Stimulated activated CD4-positive, alpha-beta T cell treated with anti-CD3 and anti-CD28 coated beads, Interleukin-15, amount 100 ng/mL, for 1 hour (primary cell): Measurements from ENCODE around the gene LCE6A.

Experiments used
- DNase-seq, 2 donors: peaks; one replicate each; pipeline ENCODE4 v3.0.0-alpha.2; 2020; ENCODE audit warnings: low read depth in 1 of 2, low spot score in 1 of 2

Gene LCE6A

DNA sequence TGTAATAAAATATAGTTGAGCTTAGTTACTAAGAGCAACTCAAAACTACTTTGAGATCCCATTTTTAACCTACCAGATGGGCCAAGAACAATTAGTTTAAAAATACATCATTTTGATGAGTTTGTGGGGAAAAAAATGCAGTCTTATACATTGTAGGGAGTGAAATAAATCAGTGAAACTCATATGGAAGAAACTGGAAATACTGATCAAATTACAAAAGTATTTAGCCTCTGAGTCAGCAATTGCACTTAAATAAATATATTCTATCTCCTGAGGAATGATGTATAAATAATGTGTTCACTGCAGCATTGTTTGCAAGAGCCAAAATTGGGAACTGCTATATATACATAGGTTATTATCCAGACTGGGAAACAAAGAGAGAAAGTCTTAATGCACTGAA is 30.8 kb downstream of the LCE6A start:
- DNase-seq: no peak

DNA sequence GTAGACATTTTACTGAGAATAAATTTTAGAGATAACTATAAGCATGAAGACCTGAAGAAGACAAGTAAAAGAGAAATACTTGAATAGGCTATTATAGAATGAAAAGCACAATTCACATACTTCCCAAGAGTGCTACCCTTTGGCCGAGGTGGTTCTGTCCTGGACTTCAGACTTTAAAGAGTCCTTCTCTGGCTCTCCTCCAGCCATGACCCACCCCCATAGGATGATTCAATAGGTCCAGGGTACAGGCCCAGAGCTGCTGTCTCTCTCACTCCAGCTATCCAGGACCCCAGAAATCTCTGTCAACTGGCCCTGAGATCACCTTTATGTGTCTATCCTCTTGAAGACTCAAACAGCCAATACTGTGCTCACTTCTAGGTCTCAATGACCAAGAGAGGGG is 34.2 kb downstream of the LCE6A start:
- no peak for DNase-seq

DNA sequence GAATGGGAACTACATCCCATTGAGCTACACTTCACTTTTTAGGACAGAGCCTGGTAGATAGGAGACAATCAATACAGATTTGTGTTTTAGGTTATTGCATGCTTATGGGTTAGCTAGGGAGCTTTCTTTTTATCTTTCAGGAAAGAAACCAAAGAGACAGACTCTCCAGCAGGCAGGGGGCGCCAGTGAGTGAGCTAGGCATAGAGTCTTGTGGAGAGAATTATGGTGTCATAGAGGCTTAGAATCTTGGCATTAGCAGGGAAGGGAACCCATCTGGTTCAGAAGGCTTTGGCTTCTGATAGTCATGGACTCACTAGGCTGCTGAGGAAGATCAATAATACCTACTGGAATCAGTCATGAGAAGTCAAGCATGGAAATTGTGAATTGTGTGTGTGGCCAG is 35.4 kb downstream of the LCE6A start, which contains the start of gene SMCP:
TSS of gene SMCP (plus strand) at position 281 of the 400 bp plus-strand sequence. CDS start 6,101 bp downstream, outside the sequence.
- no peak for DNase-seq

DNA sequence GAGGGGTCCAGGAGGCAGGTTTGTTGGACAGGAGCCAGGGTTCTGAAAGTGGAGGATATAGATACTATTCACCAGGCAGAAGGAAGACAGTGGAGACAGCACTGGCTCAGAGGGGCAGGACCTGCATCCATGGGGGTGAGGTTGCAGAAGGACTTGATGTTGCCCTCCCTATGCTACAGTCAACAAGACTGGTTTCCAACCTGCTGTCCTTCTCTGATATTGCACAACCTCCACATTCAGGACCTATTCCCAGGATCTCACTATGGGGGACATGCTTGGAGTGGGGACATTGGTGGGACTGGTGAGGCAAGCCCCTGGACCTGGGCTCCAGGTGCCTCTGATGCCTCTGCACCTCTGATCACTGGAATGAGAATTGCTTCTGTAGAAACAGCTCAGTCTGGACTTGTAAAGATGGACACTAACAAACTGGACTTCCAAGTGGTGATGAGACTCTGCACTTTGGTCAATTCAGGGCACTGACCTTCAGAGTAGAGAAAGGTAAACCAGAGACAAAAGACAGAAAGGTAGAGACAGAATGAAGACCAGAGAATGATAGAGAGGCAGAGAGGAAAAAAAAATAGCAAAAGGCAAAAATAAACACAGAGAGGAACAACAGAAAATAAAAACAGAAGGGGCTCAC is 37.0 kb downstream of the LCE6A start:
- no peak for DNase-seq

DNA sequence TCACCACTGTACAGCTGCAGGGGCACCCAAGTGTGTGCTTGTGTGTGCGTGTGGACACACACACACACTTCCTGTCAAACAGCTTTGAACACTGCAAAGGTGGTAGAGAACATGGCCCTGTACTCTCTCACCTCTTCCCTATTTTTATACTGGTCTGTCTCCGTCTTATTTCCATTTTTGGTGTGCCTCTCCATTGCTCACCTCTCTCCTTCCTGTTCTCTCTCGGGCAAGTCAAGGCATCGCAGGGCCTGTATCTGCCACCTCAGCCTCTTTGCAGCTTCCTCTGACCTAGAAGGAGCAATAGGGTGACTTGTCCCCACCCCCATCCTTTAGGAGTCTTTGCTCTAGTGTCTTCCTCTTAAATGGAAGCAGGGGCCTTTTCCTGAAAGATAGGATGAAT is 37.7 kb downstream of the LCE6A start:
- no peak for DNase-seq

DNA sequence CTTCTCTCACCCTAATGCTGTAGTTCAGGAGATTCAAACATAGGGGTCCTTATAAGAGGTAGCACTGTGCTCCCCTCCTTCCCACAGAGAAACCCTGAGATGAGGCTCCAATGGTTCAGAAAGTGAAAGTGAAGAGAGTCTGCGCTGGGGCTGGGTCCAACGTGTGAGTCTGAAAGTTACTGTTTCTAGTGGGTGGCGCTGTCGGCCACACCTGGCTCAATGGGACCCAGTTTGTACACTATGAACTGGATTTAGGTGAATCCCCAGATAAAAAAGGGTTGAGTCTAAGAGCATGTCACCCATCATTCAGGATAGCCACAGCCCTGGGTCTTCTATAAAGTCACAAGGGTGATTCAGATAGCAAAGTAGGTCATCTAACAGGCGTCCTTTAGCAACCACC is 38.3 kb downstream of the LCE6A start:
- no peak for DNase-seq

DNA sequence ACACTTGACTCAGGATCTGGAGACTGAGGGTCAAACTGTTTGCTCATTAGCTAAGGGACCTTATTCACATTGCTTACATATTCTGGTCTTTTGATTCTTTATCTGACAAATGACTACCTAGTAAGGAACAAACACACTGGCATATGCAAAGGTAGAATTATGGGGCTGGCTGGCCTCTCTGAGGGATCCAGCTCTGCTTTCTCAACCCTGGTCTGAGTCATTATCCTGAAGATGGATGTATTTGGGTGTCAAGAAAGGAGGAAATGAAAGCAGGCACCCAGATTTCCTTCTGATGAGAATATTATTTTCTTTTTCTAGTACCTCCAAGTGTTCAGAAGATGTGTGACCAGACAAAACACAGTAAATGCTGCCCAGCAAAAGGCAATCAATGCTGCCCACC is 41.4 kb downstream of the LCE6A start:
- no peak for DNase-seq

DNA sequence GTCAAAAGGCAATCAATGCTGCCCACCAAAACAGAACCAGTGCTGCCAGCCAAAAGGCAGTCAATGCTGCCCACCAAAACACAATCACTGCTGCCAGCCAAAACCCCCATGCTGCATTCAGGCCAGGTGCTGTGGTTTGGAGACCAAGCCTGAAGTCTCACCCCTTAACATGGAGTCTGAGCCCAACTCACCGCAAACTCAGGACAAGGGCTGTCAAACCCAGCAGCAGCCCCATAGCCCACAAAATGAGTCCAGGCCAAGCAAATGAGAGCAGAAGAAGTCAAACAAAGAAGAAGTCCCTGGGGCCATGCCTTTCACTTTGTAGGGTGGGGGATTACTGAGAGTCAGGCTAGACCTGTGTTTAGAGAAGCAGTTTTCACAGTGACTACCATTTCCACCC is 41.9 kb downstream of the LCE6A start:
- DNase-seq: no peak

DNA sequence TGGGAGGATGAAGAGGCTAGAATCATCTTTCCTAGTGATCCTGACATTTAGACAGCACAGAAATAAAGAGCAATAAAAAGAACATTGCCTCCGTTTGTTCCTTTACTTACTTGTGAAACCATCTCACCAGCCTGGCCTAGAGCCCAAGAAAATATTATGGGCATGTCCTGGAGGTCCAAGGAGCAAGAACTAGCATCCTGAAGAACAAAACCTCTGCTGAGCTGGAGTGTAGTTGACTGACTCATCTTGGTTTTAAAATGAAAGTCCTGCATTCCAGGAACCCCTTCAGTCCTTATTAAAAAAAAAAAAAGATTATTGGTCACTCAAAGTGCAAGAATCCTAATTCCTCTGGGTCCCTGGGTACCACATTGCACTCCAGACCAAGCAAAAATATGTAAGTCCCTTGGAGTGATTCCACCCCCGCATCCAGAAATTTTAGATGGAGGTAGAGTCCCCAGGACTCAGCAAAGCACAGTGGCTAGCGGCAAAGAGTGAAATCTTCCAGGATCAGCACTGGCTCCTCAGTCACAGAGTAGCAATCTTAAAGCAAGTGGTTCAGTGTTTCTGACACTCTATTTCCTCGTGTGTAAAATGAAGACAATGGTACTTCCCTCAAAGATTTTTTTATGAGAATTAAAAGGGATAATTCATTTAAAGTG is 42.4 kb downstream of the LCE6A start:
- DNase-seq: no peak

DNA sequence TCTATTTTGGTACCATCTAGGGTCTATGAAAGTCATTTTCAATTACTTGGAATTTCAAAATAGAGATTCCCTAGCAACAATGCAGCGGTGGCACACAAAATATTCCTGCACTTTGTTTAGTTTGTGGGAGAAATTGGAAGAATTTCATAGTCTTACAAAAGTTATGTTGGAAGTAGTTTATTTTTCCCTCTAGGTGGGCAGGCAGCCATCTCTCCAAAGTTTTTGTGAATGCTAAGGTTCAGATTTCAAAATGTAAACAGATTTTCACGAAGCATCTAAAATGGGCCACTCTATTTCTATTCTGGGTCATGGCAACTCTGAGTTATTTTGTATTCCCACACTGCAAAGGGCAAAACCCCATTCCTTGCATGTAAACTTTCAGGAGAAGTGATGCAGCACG is 43.4 kb downstream of the LCE6A start:
- no peak for DNase-seq

DNA sequence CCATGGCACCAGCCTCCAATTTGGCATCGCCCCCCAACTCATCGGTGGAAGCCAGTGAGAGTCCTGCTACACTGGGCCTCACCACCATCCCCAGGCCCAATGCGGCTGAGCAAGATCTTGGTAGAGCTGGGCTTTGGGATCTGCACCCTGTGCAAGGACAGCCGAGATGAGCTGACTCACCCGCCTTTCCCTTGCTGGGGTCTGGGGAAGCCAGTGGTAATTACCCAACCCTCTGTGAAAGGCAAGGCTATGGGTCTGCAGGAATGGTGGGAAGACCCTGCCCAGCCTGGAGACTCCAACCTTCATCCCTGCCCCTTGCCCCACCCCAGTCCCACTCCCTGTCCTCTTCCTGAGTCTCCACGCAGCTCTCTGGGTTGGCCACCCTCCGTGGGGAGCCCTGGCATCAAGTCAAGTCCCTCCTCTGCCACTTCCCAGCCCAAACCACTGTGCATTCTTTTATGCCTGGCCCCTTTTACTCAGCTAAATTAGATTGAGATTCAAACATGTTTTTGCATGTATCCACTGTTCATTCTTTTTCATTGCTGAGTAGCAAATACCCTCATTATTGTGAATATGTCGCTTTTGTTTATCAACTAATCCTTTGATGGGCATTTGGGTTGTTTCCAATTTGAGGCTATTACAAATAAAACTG is 44.2 kb downstream of the LCE6A start:
- no peak for DNase-seq

DNA sequence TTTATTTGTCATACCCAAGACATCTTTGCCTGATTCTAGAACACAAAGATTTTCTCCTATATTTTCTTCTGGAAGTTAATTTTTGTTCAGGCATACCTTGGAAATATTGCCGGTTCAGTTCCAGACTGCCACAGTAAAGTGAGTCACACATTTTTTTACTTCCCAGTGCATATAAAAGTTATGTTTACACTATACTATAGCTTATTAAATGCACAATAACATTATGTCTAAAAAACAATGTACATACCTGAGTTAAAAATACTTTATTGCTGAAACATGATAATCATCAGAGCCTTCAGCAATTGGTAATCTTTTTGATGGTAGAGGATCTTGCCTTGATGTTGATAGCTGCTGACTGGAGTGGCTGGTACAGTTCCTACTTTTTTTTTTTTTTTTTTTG is 45.5 kb downstream of the LCE6A start:
- no peak for DNase-seq
